ENCODE measurements around the gene CRYBB1. TPM values are rescaled to one million over a fixed set of nuclear protein-coding genes. Genes with fewer than 3 reads are reported as not detected.
A peak's percentile ranks its signal among the peaks of the same experiment; 100 is the strongest.

The CRYBB1 gene
- total RNA-seq, 1 experiment from 2014 or later = 0.12 TPM

DNA sequence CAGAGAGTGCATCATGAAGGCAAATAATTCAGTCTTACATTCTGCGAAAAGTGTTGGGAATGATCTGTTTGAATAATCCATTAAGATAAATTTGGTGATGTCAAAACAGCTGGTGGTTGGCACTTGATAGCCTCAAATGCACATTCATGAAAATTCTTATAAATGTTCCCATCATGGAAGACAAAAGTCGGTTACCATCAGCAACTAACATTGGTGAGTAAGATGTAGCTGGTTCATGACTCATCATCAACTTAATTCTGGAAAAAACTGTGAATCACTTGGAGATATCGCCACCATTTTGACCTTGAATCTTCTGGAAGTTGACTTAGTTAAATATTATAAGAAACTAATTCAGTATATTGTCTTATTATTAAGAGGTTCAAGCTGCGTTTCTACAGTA lies 11.2 kb downstream of the CRYBB1 start:
- DNase-seq (ENCODE audit: low read depth) = peak; percentile 83

DNA sequence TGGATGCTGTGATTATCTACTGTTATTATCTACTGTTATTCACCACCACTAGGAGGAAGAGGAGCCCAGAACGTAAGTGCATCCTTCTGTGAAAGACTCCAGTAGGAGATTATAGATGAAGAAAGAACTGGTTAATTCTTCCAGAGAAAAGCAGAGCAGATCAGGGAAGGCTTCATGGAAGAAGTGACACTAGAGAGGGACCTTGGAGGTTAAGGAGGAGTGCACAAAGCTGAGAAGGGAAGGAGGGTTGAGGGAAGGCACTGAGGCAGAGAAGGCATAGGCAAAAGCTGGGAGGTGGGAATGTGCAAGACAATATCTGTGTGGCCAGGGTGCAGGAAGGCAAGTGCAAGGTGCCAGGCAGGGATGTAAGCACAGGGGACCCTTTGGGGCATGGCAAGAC lies 13.5 kb downstream of the CRYBB1 start:
- DNase-seq (ENCODE audit: low read depth) = no peak

DNA sequence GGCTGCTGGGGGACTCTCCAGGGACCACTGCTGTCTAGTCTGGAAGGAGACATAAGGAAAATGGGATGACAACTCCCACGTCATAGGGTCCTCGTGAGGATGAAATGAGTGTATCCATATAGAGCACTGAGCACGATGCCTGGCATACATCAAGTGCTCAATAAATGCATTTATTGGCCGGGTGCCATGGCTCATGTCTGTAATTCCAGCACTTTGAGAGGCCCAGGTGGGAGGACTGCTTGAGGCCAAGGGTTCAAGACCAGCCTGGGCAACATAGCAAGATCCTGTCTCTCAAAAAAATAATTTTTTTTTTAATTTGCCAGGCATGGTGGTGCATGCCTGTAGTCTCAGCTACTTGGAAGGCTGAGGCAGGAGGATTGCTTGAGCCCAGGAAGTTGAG lies 15.7 kb downstream of the CRYBB1 start:
- no peak for DNase-seq (ENCODE audit: low read depth)

DNA sequence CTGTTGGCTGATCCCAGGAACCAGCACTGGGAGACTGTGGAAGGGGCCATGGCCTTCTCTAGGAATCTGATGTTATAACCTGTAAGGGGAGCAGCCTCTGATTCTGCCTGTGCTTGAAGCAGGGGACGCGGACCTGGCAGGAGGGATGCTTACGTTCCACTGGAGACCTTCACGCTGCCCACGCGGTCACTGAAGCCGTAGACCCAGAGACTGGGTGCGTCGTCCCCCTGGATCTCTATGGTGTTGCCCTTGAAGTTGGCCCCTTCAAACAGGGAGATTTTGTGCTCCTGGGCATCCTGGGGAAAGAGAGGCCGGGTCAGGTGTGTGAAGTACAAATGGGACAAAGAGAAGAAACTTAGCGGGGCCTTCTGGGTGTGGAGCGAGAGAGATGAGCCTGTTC lies 16.1 kb downstream of the CRYBB1 start:
- no peak for DNase-seq (ENCODE audit: low read depth)

DNA sequence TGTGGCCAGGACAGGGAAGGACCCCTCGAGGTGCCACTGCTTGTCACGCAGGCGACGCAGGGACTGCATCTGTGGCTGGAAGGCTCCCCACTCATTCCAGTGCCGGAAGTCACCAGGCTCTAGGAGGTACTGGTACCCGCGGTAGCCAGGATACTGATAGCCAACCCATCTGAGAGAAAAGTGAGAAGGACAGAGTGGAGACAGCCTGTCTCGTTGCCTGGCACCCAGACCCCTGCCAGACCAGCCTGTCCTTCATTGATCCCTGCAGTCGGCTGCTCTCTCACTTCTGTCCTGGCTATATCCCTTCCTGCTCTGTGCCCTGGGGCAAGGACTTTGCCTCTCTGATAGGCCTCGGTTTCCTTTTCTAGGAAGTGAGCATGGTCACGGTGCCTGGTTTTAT lies 18.3 kb downstream of the CRYBB1 start:
- DNase-seq (ENCODE audit: low read depth) = no peak

DNA sequence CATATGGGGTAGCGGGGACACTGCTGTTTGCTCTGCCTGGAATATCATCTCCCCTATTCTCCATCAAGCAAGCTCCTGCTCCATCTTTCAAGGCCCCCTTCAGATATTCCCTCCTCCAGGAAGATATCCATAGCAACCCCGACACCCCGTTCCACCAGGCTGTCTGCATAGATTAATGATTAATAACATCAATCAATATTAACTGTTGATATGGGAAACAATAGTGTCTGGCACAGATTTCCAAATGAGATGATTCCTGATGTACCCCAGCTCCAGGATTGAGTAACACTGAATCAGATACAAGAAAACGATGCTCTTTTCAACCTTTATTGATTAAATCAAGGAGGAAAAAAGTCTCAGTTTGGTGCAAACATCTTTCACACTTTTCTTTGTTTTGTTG lies 20.3 kb downstream of the CRYBB1 start:
- no peak for DNase-seq (ENCODE audit: low read depth)

DNA sequence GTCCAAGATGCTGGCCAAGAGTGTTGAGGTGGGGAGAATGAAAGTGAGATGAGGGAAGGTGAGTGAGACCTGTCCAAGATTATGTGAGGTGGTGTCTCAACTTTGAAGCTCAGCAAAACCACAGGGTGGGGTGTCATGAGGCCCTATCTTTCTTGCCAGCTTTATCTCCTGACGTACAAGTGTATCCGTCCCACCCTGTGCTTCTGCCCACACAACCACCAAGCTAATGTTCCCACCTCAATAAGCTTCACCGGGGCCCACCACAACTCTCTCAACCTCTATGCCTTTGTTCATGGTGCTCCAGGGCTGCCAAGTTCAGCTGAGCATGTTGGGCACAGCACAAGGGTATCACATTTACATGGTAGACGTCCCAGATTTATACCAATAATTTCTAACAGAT lies 20.8 kb downstream of the CRYBB1 start:
- no peak for DNase-seq (ENCODE audit: low read depth)

DNA sequence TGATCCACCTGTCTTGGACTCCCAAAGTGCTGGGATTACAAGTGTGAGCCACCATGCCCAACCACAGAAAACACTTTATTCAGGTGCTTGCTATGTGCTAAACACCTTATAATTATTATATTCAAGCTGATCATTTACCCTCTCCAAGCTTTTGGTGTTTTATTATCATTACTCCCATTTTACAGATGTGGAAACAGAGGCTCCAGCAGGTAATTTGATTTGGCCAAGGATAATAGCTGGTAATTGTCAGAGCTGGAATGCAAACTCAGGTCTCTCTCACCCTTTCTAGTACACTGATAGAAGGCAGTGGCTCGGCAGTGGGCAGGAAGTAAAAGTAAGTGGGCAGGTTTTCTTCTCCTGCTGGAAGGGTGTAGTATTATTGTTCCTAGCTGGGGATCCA lies 24.1 kb downstream of the CRYBB1 start:
- no peak for DNase-seq (ENCODE audit: low read depth)

DNA sequence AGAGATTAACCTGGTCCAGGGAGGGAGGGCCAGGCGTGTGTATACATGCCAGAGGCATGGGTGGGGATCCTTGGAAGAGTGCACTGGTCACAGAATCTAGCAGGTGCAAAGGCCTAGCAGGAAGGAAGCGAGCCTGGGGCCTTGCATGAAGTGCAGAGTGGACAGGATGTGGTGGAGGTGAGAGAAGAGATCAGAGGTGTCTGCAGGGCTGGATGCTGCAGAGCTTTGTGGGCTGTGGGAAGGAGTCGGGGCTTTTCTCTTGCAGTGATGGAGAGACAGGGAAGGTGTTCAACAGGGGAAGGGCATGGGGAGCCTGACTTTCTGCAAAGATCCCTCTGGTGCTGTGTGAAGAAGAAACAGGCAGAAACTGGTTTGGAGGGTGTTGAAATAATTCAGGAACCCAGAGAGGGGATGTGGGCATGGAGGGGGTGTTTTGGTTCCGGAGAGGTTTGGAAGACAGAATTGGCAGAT lies 25.4 kb downstream of the CRYBB1 start:
- no peak for DNase-seq (ENCODE audit: low read depth)

DNA sequence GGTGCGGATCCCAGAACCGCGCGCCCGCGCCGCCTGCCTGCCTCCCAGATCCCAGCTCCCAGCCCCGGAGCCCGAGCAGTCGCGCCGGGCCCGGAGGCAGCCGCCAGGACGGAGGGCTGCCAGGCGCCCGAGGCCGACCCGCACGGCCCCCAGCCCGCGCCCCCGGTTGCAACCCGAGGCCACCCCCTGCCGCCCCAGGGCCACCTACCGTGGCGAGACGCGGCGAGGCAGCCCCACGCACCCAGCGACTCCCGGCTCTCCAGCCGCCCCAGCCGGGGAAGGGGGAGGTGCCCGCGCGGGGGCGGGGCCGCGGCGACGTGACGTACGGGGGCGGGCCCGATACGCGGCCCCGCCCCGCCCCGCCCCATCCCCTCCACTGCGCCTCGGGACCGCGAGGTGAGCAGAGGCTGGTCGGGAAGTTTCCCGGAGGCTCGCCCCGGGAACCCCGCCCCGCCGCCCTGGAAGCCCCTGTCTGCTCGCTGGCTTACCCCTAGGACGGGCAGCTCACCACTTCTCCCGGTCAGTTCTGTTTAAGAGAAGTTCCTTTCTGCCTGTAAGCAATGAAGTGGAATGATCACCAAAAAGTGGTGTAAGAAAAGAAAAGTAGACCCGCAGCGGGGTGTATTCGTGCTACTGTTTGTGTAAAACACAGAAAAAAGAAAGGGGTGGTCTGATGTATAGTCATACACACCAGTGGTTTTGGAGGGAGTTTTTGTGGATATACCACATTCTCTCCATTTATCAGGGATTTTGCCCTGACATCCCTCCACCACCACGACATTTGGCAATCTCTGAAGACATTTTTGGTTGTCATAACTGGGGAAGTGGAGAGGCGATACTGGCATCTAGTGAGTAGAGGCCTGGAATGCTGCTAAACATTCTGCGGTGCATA lies 27.7 kb downstream of the CRYBB1 start, which contains the start of gene TPST2:
Gene TPST2 (minus strand): TSS at position 288 of the 892 bp plus-strand sequence. CDS start 48,502 bp downstream, outside the sequence.
- DNase-seq (ENCODE audit: low read depth) = peak; percentile 75

DNA sequence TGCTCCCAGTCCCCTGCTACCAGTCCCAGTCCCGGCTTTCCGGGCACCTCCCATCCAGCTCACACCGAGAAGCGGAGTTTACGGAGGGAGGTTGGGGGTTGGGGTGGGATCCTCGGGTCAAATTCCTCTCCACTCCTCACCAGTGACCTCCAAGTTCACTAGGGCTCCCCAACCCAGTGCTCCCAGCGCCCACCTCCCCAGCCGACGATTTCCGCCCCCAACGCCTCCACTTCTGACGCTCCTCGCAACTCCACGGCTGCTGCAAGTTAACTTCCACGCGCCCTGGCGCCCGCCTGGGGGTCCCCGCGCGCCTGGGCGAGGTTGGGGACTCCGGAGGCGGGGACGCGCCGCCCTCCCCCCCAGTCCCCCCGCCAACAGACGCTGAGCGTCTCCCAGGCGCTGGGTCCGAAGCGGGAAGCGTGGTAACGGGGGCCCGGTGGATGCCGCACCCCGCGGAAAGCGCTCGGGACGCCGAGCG lies 28.4 kb downstream of the CRYBB1 start:
- peak; percentile 42 for DNase-seq (ENCODE audit: low read depth)

DNA sequence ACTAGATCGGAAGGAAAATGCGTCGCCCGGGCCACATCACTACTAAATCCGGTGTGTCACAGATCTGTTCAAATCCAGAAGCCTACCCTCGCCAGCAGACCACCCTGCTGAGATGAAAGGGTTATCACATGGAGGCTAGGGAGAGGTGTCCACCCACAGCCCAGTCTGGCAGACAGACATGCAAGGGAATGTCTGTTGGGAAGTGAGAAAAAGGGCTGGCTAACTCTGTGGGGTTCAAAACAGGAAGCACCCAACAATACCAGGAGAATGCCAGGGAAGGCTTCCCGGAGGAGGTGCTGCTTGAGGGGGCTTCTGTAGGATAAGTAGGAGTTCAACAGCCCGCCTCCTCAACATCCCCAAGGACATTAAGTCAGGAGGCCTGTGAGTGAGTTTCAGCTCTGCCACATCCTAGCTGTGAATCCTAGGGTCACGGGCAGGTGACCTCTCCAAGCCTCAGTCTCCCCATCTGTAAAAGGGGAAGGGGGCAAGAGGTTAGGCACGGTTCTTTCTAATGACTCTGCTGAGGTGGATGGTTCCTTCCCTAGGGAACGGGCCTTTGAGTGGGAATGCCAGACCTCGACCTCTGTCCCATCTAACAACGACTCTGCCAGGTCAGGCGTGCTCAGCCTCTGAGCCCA lies 29.0 kb downstream of the CRYBB1 start:
- no peak for DNase-seq (ENCODE audit: low read depth)

DNA sequence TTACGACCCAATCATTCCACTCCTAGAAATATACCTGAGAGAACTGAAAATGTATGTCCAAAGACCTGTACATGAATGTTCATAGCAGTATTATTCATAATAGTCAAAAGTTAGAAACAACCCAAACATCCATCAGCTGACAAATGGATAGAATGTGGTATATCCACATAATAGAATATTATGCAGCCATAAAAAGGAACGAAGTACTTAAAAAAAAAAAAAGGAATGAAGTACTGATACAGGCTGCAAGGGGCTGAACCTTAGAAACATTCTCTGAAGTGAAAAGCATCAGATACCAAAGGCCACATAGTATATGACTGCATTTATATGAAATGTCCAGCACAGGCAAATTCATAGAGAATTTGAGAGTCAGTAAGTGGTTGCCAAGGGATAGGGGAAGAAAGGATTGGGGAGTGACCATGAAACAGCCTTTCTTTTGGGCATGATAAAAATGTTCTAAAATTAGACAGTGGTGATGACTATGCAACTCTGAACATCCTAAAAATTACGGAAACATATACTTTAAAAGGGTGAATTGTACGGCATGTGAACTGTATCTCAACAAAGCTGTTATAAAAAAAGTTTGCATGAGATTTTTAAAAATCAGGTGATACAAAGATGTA lies 29.7 kb downstream of the CRYBB1 start:
- peak; percentile 40 for DNase-seq (ENCODE audit: low read depth)

DNA sequence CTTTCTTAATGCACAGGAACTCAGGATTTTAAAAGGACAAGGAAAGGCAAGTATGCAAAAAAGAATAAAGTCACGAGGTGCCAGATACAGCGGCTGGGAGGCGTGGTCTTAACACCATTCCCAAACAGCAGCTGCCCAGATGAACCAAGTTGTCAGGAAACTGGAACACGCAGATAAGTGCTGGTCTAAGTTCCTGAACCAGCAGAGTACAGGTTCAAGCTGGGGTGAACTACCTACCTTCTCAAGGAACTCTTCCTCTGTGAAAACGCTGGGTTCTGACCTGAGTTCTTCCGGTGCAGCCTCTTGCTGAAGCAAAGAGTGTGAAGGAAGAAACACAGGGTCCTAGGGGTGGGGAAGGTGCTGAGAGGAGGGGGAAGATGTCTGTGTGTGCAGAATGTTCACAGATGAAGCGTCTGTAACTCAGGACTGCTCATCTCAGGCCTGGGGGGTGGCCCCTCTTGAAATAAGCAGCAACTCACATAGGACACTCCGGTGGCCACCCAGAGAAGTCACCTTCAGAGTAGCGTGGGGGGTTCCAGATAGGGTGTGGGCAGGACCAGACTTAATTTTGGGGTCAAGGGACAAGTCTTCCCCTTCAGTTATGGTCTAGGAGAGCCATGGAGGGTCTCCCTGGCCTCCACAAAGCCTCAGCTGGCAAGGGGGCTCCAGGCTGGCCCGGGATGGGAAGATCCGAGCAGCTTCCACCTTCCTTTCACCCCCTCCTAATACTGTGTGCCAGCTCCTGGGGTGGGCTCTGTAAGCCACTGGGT lies 31.1 kb downstream of the CRYBB1 start:
- no peak for DNase-seq (ENCODE audit: low read depth)

DNA sequence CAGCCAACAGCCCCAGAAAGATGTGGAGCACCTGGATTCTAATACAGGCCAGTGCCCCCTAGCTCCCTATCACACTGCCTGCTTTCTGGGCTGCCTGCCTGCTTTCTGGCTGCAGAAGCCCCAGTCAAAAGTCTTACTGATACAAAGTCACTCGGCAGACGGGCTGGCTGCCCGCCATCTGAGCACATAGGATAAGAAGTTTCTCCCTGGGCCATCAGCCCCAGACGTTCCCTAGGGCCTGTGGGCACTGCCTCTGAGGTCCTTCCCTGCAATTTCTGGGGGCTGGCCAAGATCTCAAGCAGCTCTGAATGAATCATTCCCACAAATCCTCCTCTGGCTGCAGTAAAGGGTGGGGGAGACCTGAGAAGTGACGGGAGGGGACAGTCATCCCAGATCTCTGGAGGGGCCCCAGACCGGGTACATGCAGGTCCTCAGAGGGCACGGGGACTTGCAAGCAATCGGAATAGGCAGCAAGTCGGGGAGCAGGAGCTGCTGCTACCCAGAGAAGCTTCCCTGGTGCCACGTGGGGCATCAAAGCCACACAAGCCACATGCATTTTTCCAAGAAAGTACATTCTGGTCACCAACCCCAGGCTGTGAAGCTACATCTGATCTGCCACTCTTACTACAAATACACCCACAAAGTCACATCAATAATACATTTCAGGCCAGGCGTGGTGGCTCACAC lies 32.6 kb downstream of the CRYBB1 start:
- peak; percentile 98 for DNase-seq (ENCODE audit: low read depth)

DNA sequence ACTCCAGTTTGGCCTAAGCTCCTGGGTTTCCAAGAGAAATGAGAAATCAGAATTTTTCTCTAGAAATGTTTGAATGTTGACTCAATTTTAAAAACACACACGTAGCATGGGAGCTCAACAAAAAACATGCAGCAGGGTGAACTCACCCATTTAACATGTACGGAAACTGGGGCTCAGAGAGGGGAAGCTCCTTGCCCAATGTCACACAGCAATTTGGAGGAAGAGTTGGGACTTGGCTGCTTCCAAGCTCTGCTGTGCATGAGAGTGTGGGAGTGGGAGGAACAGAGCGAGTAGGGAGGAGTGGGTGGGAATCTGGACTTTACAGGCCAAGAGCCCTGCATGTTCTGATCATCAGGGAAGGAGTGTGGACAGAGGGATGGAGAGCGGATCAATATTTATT lies 33.8 kb downstream of the CRYBB1 start:
- DNase-seq (ENCODE audit: low read depth) = no peak

DNA sequence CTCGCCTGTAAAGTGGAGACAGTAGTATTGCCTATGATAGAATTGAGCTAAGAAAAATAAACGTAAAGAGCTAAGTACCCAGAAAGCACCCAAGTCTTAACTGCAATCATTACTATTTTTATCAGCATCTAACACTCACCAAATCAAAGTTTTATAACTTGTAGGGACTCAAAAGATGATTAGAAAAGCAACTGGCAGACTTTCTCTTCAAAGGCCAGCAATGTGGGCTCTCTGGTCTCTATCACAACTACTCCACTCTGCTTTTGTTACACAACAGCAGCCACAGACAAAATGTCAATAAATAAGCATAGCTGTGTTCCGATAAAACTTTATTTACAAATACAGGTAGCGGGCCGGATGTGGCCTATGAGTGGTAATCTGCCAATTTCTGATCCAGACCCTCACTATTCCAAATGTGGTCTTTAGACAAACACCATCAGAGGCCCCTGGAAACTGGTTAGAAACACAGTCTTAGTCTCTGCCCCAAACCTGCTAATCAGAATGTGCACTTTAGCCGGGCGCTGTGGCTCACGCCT lies 36.1 kb downstream of the CRYBB1 start:
- DNase-seq (ENCODE audit: low read depth) = no peak

DNA sequence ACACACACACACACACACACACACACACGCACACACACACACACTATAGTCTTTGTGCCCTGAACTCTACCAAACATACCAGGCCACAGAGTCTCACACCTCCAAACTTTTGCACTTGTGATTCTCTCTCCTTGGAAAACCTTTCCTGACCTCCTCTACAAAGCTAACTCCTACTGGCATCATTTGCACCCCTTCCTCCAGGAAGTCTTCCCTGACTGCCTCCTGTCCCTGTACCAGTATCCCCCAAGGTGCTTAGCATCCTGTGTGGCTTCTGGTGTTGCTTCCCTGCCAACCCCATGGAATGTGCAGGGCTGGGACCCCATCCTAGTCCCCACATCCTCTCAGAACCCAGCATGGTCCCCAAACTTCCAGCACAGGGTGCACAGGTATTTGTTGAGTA lies 36.8 kb downstream of the CRYBB1 start:
- no peak for DNase-seq (ENCODE audit: low read depth)

DNA sequence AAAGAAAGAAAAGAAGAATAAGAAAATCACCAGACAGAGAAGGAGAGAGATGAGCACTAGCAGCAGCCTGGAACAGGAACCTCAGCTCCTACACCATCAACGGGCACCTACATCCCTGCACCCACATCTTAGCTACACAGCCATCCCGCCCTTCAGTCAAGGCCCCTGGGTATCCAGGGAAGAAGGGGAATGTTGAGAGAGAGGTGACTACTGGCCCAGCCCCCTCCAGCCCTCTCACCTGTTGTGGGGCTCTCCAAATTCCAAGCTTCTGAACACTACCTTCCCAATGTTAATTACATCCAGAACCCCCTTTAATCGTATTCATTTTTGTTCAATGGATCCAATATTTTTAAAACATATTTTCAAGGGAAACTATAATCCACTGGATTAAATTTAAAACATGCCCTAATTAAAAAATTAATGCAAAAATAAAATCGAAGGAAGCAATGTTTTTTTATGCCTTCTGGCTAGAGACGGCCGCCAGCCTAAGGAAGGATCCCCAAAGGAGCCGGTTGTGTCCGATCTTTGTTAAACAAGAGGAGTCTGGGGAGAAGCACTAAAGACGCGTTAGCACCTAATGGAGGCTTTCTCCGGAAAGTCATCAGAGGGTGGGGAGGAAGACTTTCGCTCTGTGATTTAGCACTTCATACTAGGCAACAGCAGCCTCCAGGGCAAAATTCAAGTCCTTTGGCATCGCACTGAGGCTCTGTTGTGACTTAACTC lies 37.4 kb downstream of the CRYBB1 start:
- DNase-seq (ENCODE audit: low read depth) = no peak

DNA sequence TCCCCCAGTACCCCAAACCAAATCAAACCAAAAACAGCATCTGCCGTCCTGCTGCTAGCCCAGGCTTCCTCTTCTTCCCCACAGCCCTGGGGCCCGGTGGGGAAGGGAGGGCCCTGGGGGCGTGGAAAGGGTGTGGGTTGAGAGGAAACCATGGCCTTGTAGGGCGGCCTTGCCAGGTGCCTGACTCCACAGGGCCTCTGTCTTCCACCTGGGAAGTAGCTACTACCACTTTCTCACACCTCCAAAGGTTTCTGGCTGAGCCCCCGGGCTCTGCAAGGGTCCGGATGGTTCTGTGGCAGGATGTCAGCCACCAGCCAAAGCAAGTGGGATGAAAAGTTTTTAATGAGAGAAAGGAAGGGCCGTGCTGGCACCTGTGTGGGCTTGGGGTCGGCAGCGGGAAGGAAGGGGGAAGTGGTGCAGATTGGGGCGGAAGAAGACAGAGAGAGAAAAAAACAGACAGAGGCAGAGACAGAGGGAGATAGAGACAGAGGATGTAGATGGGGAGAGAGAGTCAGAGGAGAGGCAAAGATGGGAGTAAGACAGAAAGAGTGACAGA lies 38.4 kb downstream of the CRYBB1 start:
- no peak for DNase-seq (ENCODE audit: low read depth)
